Glomerular endothelial cell (primary cell): ENCODE data around the gene ASTN2. TPM values are rescaled to one million over a fixed set of nuclear protein-coding genes. Genes with fewer than 3 reads are reported as not detected.
"Not testable (repeated sequence)": the region's sequence is repeated elsewhere in the genome, so short reads cannot be mapped to it uniquely, and the experiment has no call there.

Experiments
- DNase-seq: peaks from one replicate; pipeline ENCODE4 v3.0.0-alpha.2; 2011; ENCODE audit warnings: low read depth, low spot score; ENCODE audit errors: extremely low read depth
- total RNA-seq: library from RNA; depleted of rRNA; stranded (reverse); fragments of >200 nt; gene quantifications from 2 replicates; pipeline ENCODE4 v1.2.3, GENCODE V29; 2015

Gene ASTN2
- total RNA-seq, 1 donor from 2014 or later: 3.8 TPM

GRCh38 chr9:116891424-116891823 lies 523.4 kb downstream of the ASTN2 start:
- no peak for DNase-seq

DNA sequence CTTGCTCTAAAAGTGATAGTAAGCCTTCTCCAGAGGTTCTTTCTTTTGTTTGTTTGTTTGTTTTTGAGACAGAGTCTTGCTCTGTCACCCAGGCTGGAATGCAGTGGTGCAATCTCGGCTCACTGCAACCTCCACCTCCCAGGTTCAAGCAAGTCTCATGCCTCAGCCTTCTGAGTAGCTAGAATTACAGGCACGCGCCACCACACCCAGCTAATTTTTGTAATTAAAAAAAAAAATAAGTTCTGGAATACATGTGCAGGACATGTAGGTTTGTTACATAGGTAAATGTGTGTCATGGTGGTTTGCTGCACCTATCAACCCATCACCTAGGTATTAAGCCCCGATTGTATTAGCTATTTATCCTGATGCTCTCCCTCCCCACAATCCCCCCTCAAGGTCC lies 526.4 kb downstream of the ASTN2 start:
- DNase-seq: not testable (repeated sequence)

- no peak for DNase-seq
Measured at GRCh38 chr9:116888066-116888465, 526.8 kb downstream of the ASTN2 start.

DNA sequence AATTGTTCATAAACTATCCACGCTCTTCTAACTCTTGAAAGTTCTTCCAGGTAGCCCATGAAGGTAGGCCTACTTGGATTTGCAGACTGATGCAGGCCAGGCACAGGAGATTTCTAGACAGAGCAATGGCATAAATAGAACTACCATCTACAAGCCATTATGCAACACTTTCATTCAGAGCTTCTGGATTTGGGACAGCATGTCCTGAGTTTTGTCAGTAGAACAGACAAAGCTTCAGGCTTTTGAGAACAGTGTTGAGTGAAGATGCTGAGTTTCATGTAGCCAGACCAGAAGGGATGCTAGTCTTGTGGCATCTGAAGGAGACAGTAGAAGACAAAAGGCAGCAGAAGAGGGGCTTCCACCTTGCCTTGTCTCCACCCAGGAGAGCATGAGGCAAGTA lies 531.2 kb downstream of the ASTN2 start:
- no peak for DNase-seq

DNA sequence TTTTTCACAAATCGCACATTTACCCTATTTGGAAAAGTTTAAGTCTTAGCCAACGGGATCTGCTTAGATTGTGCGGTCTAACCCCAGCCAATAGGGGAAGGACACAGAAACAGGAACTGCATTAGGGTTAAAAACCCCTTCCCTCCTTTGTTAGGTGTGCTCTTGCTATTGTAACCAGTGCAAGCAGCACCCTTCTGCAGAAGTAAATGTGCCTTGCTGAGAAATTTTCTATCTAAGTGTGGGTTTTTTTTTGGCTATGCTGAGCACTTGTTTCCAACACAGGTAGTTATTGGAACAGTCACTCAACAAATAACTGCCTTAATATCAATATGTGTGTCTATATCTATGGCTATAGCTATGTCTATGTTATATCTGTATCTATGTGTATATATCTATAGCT lies 537.8 kb downstream of the ASTN2 start:
- no peak for DNase-seq

GRCh38 chr9:116875576-116875975 lies 539.3 kb downstream of the ASTN2 start:
- no peak for DNase-seq

GRCh38 chr9:116873937-116874914 lies 540.6 kb downstream of the ASTN2 start:
- DNase-seq: no peak

DNA sequence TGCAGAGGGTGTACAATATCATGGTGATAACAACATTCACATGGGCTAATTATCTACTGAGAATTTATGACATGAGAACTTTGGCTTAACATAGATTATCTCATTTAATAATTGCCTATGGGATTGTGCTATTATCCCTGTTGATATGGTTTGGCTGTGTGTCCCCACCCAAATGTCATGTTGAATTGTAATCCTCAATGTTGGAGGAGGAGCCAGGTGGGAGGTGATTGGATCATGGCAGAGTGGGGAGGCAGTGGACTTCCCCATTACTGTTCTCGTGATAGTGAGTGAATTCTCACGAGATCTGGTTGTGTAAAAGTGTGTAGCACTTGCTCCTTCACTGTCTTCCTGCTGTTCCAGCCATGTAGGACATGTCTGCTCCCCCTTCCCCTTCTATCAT lies 541.4 kb downstream of the ASTN2 start:
- DNase-seq: no peak

DNA sequence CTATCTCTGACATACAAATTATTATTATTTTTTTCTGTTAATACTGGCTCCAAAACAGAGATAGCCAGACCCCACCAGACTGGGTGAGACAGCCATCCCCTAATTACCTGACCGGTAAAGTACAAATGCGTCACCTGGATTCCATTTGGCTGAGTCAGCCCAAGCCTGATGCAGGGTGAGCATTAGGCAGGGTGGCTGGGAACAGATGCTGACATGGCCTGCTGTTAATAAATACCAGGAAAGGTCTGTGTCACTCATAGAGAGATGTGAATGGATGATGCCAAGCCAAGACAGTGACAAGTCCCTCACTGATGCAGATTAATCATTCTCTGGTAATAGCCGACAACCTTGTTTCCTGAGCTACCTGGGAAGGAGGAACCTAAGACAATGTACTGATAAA lies 544.3 kb downstream of the ASTN2 start:
- no peak for DNase-seq

GRCh38 chr9:116868201-116868600 lies 546.7 kb downstream of the ASTN2 start:
- DNase-seq: no peak

DNA sequence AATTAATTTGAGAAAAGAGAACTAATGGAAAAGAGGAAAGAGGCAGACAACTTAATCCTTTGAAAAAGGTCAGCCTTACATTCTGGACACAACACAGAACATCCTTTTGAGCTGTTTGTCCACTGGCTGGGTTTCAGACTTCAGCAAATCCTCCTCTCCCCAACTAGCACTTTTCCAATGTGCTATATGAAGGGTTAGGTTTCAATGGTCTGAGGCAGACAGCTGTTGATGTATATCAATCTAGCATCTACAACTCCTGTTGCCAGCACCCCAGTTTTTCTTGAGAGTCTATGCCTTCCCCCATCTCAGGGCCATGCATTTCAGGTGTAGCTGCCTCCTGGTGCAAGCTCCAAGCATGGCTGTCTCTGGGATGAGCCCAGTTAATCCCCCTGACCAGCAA lies 553.5 kb downstream of the ASTN2 start:
- DNase-seq: no peak

GRCh38 chr9:116860509-116861120 lies 554.2 kb downstream of the ASTN2 start:
- no peak for DNase-seq

DNA sequence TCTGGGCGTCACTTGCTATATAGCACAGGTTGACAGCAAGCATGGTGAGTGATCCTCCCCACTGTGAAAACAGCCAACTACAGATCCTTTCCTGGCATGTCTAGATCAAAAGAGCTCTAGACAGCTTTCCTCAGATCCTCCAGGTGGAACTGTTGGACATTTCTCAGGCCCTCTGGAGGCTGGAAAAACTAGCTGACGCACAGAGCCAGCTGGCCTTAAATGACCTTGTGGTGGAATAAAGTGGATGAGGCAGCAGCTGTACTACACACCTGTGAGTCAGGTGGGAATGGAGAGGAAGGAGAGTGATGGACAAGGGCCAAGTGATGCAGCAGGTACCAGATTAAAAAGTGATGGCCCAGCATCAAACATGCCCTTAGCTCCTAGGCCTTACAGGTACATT lies 555.1 kb downstream of the ASTN2 start:
- no peak for DNase-seq

DNA sequence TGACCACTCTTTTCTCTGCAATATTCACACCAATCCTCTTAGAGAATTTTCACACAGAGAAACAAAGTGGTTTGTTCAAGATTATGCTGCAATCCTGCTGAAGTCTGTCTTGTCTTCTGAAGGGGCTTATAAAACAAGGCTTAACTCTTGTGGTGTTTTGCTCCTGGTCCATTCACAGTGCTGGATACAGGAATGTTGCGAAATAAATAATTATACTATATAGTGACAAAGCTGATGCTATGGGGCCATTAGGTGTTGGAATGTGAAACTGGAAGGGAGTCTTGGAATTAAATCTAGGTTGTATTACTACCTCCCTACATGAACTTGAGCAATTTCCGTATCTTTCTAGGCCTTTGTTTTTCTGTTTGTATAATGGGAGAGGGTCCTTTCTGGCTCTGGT lies 557.5 kb downstream of the ASTN2 start:
- no peak for DNase-seq

GRCh38 chr9:116855881-116856662 lies 558.8 kb downstream of the ASTN2 start:
- no peak for DNase-seq

- no peak for DNase-seq
Measured at GRCh38 chr9:116849721-116850120, 565.1 kb downstream of the ASTN2 start.

GRCh38 chr9:116844621-116845020 lies 570.2 kb downstream of the ASTN2 start:
- no peak for DNase-seq

DNA sequence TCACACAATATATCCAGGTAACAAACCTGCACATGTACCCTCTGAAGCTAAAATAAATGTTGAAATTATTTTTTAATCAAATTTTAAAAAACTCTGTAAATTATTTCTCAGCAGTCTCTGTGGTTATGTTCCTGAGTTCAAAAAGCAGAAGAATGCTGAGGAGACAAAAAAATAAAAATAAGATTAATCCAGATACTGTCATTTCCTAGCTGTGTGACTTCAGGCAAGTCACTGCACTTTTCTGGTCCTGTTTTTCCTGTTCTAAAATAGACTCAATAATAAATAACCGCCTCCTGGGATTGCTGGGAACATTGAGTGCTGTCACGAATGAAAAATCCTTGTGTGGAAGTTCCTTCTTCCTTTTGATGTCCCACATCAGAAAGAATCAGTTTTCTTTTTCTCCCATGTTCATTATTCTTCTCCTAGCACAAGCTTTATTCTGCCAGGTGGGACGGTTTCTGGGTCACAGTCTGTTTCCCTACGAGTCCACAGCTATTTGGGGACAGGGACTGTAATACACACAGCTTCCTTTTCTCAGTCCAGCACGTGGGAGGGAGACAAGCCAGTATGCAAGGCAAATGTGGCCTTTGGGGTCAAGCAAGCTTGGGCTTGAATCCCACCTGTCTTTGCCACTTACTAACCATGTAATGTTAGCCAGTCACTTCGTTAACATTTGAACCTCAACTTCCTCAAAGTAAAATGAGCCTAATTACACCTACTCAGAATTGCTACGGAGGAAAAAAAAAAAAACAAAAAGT lies 570.8 kb downstream of the ASTN2 start:
- DNase-seq: no peak

DNA sequence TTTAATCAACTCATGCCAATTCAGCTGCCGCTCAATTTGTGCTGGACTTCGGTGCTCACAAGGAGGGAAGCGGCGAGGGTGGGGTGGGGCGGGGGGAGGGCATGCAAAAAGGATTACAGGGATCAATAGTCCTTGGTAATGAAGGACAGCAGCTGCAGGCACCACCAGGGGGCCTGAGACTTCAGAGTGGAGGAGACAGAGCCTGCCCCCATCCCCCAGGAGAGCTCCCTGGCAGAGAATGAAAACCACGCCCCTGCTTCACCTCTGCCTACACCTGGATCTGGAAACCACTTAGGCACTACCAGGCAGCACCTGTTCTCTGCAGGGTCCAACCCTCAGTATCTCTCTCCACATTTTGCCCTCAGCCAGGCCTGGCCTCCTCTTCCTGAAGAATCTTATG lies 572.2 kb downstream of the ASTN2 start:
- DNase-seq: no peak

GRCh38 chr9:116838468-116838867 lies 576.4 kb downstream of the ASTN2 start:
- DNase-seq: not testable (repeated sequence)
